WTC11 (cell line): ENCODE measurements around the gene TNK1.

Experiments used
- TP53 ChIP-seq: sonication (generic); formaldehyde crosslinking; IDR thresholded peaks from 2 replicates; pipeline ENCODE4 v1.8.1; 2023; ENCODE audit warnings: mild to moderate bottlenecking, missing genetic modification reagents
- TF ChIP-seq, protein P1 (sequence below): fragments of 200-600 bp; IDR thresholded peaks from 2 replicates; pipeline ENCODE4 v1.8.0; 2022; ENCODE audit warnings: antibody characterized with exemption

DNA sequence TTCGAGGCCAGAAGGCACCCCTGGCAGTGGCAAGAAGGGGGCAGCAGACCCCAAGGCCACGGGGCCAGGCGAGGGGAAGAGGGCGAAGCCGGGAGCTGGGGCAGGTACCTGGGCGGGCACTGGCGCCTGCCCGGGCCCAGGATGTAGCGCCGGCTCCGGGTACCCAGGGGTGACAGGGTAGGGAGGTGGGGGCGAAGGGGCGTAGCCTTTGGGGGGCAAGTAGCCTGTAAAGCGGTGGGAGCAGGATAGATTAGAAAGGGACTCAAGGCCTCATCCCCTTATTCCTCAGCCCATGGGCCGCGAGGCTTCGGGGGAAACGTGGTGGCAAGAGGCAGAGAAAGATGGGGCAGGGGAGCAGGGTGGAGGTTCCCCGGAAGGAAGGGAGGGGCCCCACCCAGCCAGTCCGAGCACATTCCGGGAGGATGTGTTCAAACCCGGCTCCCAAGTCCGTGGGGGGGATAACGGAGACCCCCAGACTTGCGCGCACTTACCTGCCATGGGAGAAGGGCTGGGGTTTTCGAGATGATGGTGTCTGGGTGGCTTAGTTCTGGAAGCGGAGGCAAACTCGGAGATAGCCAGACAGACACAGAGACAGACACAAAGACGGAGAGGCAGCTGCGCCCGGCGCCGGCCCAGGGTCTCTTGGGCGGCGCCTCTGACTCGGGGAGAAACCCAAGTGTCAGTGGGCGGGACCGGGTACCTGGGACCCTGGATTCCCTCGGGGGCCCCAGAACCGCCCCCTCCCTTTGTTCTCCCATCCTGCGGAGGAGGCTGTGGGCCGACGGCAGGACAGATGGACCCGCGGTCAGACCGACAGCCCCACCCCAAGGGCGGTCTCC, 12.9 kb downstream of the TNK1 start:
- TF ChIP-seq, protein P1, sequence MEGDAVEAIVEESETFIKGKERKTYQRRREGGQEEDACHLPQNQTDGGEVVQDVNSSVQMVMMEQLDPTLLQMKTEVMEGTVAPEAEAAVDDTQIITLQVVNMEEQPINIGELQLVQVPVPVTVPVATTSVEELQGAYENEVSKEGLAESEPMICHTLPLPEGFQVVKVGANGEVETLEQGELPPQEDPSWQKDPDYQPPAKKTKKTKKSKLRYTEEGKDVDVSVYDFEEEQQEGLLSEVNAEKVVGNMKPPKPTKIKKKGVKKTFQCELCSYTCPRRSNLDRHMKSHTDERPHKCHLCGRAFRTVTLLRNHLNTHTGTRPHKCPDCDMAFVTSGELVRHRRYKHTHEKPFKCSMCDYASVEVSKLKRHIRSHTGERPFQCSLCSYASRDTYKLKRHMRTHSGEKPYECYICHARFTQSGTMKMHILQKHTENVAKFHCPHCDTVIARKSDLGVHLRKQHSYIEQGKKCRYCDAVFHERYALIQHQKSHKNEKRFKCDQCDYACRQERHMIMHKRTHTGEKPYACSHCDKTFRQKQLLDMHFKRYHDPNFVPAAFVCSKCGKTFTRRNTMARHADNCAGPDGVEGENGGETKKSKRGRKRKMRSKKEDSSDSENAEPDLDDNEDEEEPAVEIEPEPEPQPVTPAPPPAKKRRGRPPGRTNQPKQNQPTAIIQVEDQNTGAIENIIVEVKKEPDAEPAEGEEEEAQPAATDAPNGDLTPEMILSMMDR = no peak
- TF ChIP-seq TP53 = no peak
